Panc1 (cell line): ENCODE data around the gene PCDH18. TPM values are rescaled to one million over a fixed set of nuclear protein-coding genes. Genes with fewer than 3 reads are reported as not detected.

Experiments used
- ATAC-seq: fragments of 200-7000 bp; cut with Tn5 transposase; 2 replicates; pipeline ENCODE4 v1.9.1; 2020; ENCODE audit warnings: mild to moderate bottlenecking, moderate library complexity
- BruUV-seq: library from RNA; stranded (reverse); fragments of 400-500 nt; replicated peaks from 2 replicates; lab custom pipeline; 2021; lab: Mats Ljungman, UMichigan
- CTCF ChIA-PET: fragments of 300-600 bp; sonication (Branson Sonifier 250); formaldehyde crosslinking; loops from one replicate; lab custom pipeline; 2022; ENCODE audit warnings: antibody characterized with exemption; lab: Charles Lee
- POLR2A ChIA-PET: fragments of 300-600 bp; sonication (Branson Sonifier 250); formaldehyde crosslinking; loops from one replicate; lab custom pipeline; 2022; ENCODE audit warnings: antibody characterized with exemption; lab: Charles Lee
- DNase-seq: peaks from one replicate; pipeline ENCODE4 v3.0.0-alpha.2; 2010; ENCODE audit warnings: low read depth, low spot score
- H3K27ac ChIP-seq: 2 replicates; pipeline ENCODE4 v1.5.1; 2011; ENCODE audit warnings: mild to moderate bottlenecking, low read length, inconsistent platforms
- H3K27me3 ChIP-seq: fragments of 200-500 bp; sonication (Bioruptor generic); 2 replicates; pipeline ENCODE4 v1.6.0; 2014; ENCODE audit warnings: low read length, inconsistent platforms; ENCODE audit not compliant: control insufficient read depth, insufficient read depth
- H3K36me3 ChIP-seq: fragments of 200-500 bp; sonication (Bioruptor generic); 2 replicates; pipeline ENCODE4 v1.5.1; 2014; ENCODE audit warnings: inconsistent platforms, mild to moderate bottlenecking, low read length, moderate library complexity; ENCODE audit not compliant: control insufficient read depth, insufficient read depth
- H3K4me1 ChIP-seq: 2 replicates; pipeline ENCODE4 v1.5.1; 2011; ENCODE audit warnings: inconsistent platforms, mild to moderate bottlenecking, low read length, moderate library complexity; ENCODE audit not compliant: control insufficient read depth, insufficient read depth
- H3K4me3 ChIP-seq, 2 experiments: 2 replicates each; pipeline ENCODE4 v1.5.1; 2011 to 2012; ENCODE audit warnings: low read depth in 2 of 2, low read length in 2 of 2, mild to moderate bottlenecking in 2 of 2, inconsistent platforms in 1 of 2, moderate library complexity in 1 of 2
- H3K9me3 ChIP-seq: fragments of 200-500 bp; sonication (Bioruptor generic); 2 replicates; pipeline ENCODE4 v1.5.1; 2014; ENCODE audit warnings: low read depth, mild to moderate bottlenecking, inconsistent platforms, low read length, moderate library complexity; ENCODE audit not compliant: control insufficient read depth, insufficient read depth
- POLR2AphosphoS5 ChIP-seq: IDR thresholded peaks from 2 replicates; pipeline ENCODE4 v1.6.1; 2012; ENCODE audit warnings: mild to moderate bottlenecking, low read depth, low read length, moderate library complexity
- REST ChIP-seq, 2 experiments: IDR thresholded peaks; 2 replicates each; pipeline ENCODE4 v1.6.1; 2011 to 2012; ENCODE audit warnings: low read depth in 2 of 2, control low read depth in 1 of 2, low read length in 1 of 2, mild to moderate bottlenecking in 1 of 2, moderate library complexity in 1 of 2; ENCODE audit not compliant: insufficient read depth in 1 of 2
- SIN3A ChIP-seq: IDR thresholded peaks from 2 replicates; pipeline ENCODE4 v1.6.1; 2012; ENCODE audit warnings: low read depth, mild to moderate bottlenecking, low read length, moderate library complexity, borderline replicate concordance; ENCODE audit not compliant: insufficient read depth
- TCF7L2 ChIP-seq: IDR thresholded peaks from 2 replicates; pipeline ENCODE4 v1.6.1; 2011; ENCODE audit warnings: mild to moderate bottlenecking, low read depth, low read length, inconsistent platforms
- in situ Hi-C: cut with HindIII; loops from 2 replicates; pipeline ENCODE4 v1.10.0; 2016; ENCODE audit warnings: low sequenced_read_pairs, low pct_unique_long_range_greater_than_20kb
- intact Hi-C: fragments of 100-400 bp; cut with micrococcal nuclease; formaldehyde crosslinking; loops from one replicate; pipeline ENCODE4 v1.10.0; 2022; ENCODE audit not compliant: unreplicated experiment
- total RNA-seq: library from RNA; stranded (reverse); gene quantifications from one replicate; pipeline ENCODE4 v1.2.1, GENCODE V29; 2021; ENCODE audit not compliant: unreplicated experiment
- TF ChIP-seq, protein P1 (sequence below): fragments of 450-650 bp; IDR thresholded peaks from 2 replicates; pipeline ENCODE4 v1.5.1; 2017; ENCODE audit warnings: mild to moderate bottlenecking

PCDH18 gene
- total RNA-seq, 1 experiment from 2014 or later, result 10.8 TPM

- Histone ChIP-seq H3K27ac (peak overlapping the region; percentile 48; the same call in 1 of the 2 replicates), H3K4me3 (no peak overlapping the region), H3K36me3 (no peaks in the 10 kb centered on the region), H3K27me3 (no peaks in the 10 kb centered on the region), H3K4me1 (peaks cover 4% of the 10 kb centered on the region; the same call in 1 of the 2 replicates), H3K9me3 (no peaks in the 10 kb centered on the region)
- in situ Hi-C loops (no loop called here), intact Hi-C loops (no loop called here)
- POLR2A ChIA-PET, result no interaction called here
- ATAC-seq (0 out of 2 replicates have a peak, but pooled peaks have one; percentile 56), DNase-seq (no peak)
- TF ChIP-seq POLR2AphosphoS5, result no peak
- TF ChIP-seq, protein P1, sequence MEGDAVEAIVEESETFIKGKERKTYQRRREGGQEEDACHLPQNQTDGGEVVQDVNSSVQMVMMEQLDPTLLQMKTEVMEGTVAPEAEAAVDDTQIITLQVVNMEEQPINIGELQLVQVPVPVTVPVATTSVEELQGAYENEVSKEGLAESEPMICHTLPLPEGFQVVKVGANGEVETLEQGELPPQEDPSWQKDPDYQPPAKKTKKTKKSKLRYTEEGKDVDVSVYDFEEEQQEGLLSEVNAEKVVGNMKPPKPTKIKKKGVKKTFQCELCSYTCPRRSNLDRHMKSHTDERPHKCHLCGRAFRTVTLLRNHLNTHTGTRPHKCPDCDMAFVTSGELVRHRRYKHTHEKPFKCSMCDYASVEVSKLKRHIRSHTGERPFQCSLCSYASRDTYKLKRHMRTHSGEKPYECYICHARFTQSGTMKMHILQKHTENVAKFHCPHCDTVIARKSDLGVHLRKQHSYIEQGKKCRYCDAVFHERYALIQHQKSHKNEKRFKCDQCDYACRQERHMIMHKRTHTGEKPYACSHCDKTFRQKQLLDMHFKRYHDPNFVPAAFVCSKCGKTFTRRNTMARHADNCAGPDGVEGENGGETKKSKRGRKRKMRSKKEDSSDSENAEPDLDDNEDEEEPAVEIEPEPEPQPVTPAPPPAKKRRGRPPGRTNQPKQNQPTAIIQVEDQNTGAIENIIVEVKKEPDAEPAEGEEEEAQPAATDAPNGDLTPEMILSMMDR, result 0 out of 2 replicates have a peak, but pooled peaks have one; percentile 11
- TF ChIP-seq REST (IDR thresholded peaks at IDR 0.05; ENCODE audit: insufficient read depth in 1 of 2, low read depth in 2 of 2, low read length in 1 of 2), result no peak
- TF ChIP-seq TCF7L2, result no peak
- BruUV-seq, result no TSS peak
- CTCF ChIA-PET, result no interaction called here
Measured at GRCh38 chr4:137545461-137545861, 13.2 kb upstream of the PCDH18 start.

DNA sequence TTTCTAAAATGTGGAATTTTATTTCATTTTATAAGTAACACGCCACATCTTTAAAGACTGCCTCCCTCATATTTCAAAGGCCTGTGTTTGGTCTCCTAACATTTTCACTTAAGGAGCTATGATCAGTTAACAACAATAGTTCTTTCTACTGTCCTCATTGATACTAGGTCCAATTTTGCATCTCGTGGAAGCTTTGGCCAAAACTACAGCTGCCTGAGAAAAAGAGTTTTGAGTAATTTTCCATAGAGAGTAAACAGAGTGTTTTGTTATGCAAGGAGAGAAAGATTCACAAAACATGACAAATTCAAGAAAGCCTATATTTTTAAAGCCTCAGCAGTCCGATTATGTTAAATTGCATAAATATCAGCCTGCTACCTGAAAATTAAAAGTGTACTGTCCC is 11.4 kb upstream of the PCDH18 start:
- Histone ChIP-seq H3K4me3 (no peak overlapping the region), H3K36me3 (no peaks in the 10 kb centered on the region), H3K4me1 (peaks cover 4% of the 10 kb centered on the region; the same call in 1 of the 2 replicates), H3K9me3 (no peaks in the 10 kb centered on the region), H3K27ac (peak overlapping the region; percentile 41; the same call in 1 of the 2 replicates), H3K27me3 (no peaks in the 10 kb centered on the region)
- intact Hi-C loops, result no loop called here
- DNase-seq (no peak), ATAC-seq (no peak)
- in situ Hi-C loops, result no loop called here
- no TSS peak for BruUV-seq
- ChIA-PET CTCF (no interaction called here), POLR2A (no interaction called here)
- TF ChIP-seq, protein P1, result no peak
- TF ChIP-seq TCF7L2, result no peak
- TF ChIP-seq SIN3A, result no peak
- TF ChIP-seq POLR2AphosphoS5, result no peak
- no peak for TF ChIP-seq REST (IDR thresholded peaks at IDR 0.05; ENCODE audit: insufficient read depth in 1 of 2, low read depth in 2 of 2, low read length in 1 of 2)
